GM23248 (cell line): Measurements from ENCODE around the gene CRYAB. TPM values are rescaled to one million over a fixed set of nuclear protein-coding genes. Genes with fewer than 3 reads are reported as not detected.
"Not testable (repeated sequence)": the region's sequence is repeated elsewhere in the genome, so short reads cannot be mapped to it uniquely, and the experiment has no call there.

ENCODE experiments used
- DNase-seq: peaks from one replicate; pipeline ENCODE4 v3.0.0-alpha.2; 2015
- H2AFZ ChIP-seq: fragments of 200-600 bp; sonication (generic); 2 replicates; pipeline ENCODE4 v1.6.1; 2016; ENCODE audit warnings: antibody characterized with exemption
- H3F3A ChIP-seq: fragments of 200-600 bp; sonication (generic); 2 replicates; pipeline ENCODE4 v1.6.1; 2016; ENCODE audit warnings: mild to moderate bottlenecking, antibody characterized with exemption, mixed run types; ENCODE audit not compliant: insufficient read depth
- H3K27ac ChIP-seq: fragments of 200-600 bp; sonication (generic); 2 replicates; pipeline ENCODE4 v1.5.1; 2016; ENCODE audit warnings: mild to moderate bottlenecking
- H3K27me3 ChIP-seq: fragments of 200-600 bp; sonication (generic); replicated peaks from 2 replicates; pipeline ENCODE4 v1.6.1; 2016; ENCODE audit warnings: mild to moderate bottlenecking; ENCODE audit not compliant: insufficient read depth
- H3K36me3 ChIP-seq: fragments of 200-600 bp; sonication (generic); 2 replicates; pipeline ENCODE4 v1.6.1; 2016; ENCODE audit warnings: low read depth, mild to moderate bottlenecking
- H3K4me1 ChIP-seq: fragments of 200-600 bp; sonication (generic); 2 replicates; pipeline ENCODE4 v1.6.1; 2016; ENCODE audit warnings: mild to moderate bottlenecking; ENCODE audit not compliant: insufficient read depth
- H3K4me2 ChIP-seq: fragments of 200-600 bp; sonication (generic); one replicate; pipeline ENCODE4 v1.6.1; 2016; ENCODE audit warnings: mild to moderate bottlenecking; ENCODE audit not compliant: unreplicated experiment
- H3K4me3 ChIP-seq: fragments of 200-600 bp; sonication (generic); 2 replicates; pipeline ENCODE4 v1.5.1; 2016; ENCODE audit warnings: mild to moderate bottlenecking
- H3K79me2 ChIP-seq: fragments of 200-600 bp; sonication (generic); 2 replicates; pipeline ENCODE4 v1.6.1; 2016; ENCODE audit warnings: mild to moderate bottlenecking; ENCODE audit not compliant: insufficient read depth
- H3K9ac ChIP-seq: fragments of 200-600 bp; sonication (generic); 2 replicates; pipeline ENCODE4 v1.6.1; 2016; ENCODE audit warnings: mild to moderate bottlenecking
- H3K9me2 ChIP-seq: fragments of 200-600 bp; sonication (generic); 2 replicates; pipeline ENCODE4 v1.6.1; 2016; ENCODE audit warnings: mixed run types, mild to moderate bottlenecking, moderate library complexity; ENCODE audit not compliant: insufficient read depth
- H3K9me3 ChIP-seq: fragments of 200-600 bp; sonication (generic); one replicate; pipeline ENCODE4 v1.6.1; 2017; ENCODE audit warnings: low read depth
- H4K20me1 ChIP-seq: fragments of 200-600 bp; sonication (generic); 2 replicates; pipeline ENCODE4 v1.6.0; 2016; ENCODE audit not compliant: insufficient read depth
- EZH2 ChIP-seq: fragments of 200-600 bp; sonication (generic); IDR thresholded peaks from 2 replicates; pipeline ENCODE4 v1.6.1; 2018; ENCODE audit warnings: antibody characterized with exemption, mild to moderate bottlenecking; ENCODE audit not compliant: insufficient read depth, poor library complexity, severe bottlenecking
- EZH2phosphoT487 ChIP-seq: fragments of 200-600 bp; sonication (generic); IDR thresholded peaks from 2 replicates; pipeline ENCODE4 v1.6.1; 2018; ENCODE audit warnings: antibody characterized with exemption, moderate library complexity, mild to moderate bottlenecking, low read depth; ENCODE audit not compliant: insufficient read depth
- WGBS, 2 experiments: methylation state at CpG; one replicate each; pipeline ENCODE4 v1.1.6; 2015 to 2017; ENCODE audit warnings: low lambda C conversion rate in 2 of 2, low coverage in 1 of 2; ENCODE audit errors: missing lambda C conversion rate in 2 of 2; 5-methylcytosine and 5-hydroxymethylcytosine counted together
- in situ Hi-C: fragments of 300-500 bp; cut with MboI; formaldehyde crosslinking; loops from 2 replicates; pipeline ENCODE4 v1.15.0; 2020
- polyA plus RNA-seq: library from polyadenylated mRNA; unstranded; fragments of >200 nt; fragmentation: Nextera tagmentation; extraction: Ambion mirVana; gene quantifications from 2 replicates; pipeline ENCODE4 v1.2.1, GENCODE V29; 2016
- total RNA-seq: library from RNA; depleted of rRNA; stranded (reverse); fragments of >200 nt; shearing (Covaris generic); gene quantifications from 2 replicates; pipeline ENCODE4 v1.2.3, GENCODE V29; 2014

Gene CRYAB
- total and polyA plus RNA-seq, 2 experiments from 2014 or later: 91.0 to 455 TPM

GRCh38 chr11:111936040-111936540 is 24.5 kb upstream of the CRYAB start:
- Histone ChIP-seq H2AFZ (peak overlapping the region; percentile 89), H3K9ac (peak overlapping the region; percentile 80), H3F3A (peaks cover 63% of the 10 kb centered on the region), H3K4me2 (peak overlapping the region; percentile 86), H3K79me2 (no peaks in the 10 kb centered on the region), H3K36me3 (no peaks in the 10 kb centered on the region), H3K9me3 (no peaks in the 10 kb centered on the region), H3K4me1 (peaks cover 72% of the 10 kb centered on the region), H4K20me1 (no peaks in the 10 kb centered on the region), H3K4me3 (peak overlapping the region; percentile 79), H3K27me3 (no peaks in the 10 kb centered on the region), H3K9me2 (no peaks in the 10 kb centered on the region), H3K27ac (peak overlapping the region; percentile 15; the same call in 1 of the 2 replicates)
- DNase-seq: peak; percentile 25
- TF ChIP-seq EZH2 (no peak), EZH2phosphoT487 (no peak)
- WGBS, 2 experiments: 64% methylated on average over 3 of the region's 3 CpGs
- in situ Hi-C loops: loop anchor here (10.0 kb wide), 1 partner anchor 59 kb away; no protein-coding TSS in a partner anchor

GRCh38 chr11:111935317-111936039 is 23.9 kb upstream of the CRYAB start:
- Histone ChIP-seq H3K4me3 (no peak overlapping the region), H3K27ac (0 out of 2 replicates have a peak overlapping the region, but pooled peaks have one; percentile 15), H2AFZ (peak overlapping the region; percentile 89), H3K27me3 (no peaks in the 10 kb centered on the region), H3K79me2 (no peaks in the 10 kb centered on the region), H3K9me2 (no peaks in the 10 kb centered on the region), H3K4me1 (peaks cover 72% of the 10 kb centered on the region), H3F3A (peaks cover 62% of the 10 kb centered on the region), H3K9me3 (no peaks in the 10 kb centered on the region), H3K4me2 (peak overlapping the region; percentile 86), H4K20me1 (no peaks in the 10 kb centered on the region), H3K36me3 (no peaks in the 10 kb centered on the region), H3K9ac (peak overlapping the region; percentile 80; the same call in 1 of the 2 replicates)
- TF ChIP-seq EZH2: no peak
- no peak for TF ChIP-seq EZH2phosphoT487
- DNase-seq: peak; percentile 23
- in situ Hi-C loops: loop anchor here (10.0 kb wide), 1 partner anchor 59 kb away; no protein-coding TSS in a partner anchor
- WGBS, 2 experiments: 35 to 44% methylated on average over 4 of the region's 4 CpGs

- Histone ChIP-seq H3K79me2 (no peaks in the 10 kb centered on the region), H2AFZ (no peak overlapping the region), H3K27me3 (no peaks in the 10 kb centered on the region), H3K9me2 (no peaks in the 10 kb centered on the region), H3K4me2 (no peak overlapping the region), H3K9me3 (no peaks in the 10 kb centered on the region), H3K4me1 (peaks cover 68% of the 10 kb centered on the region), H3K27ac (no peak overlapping the region), H3K4me3 (no peak overlapping the region), H3F3A (peaks cover 50% of the 10 kb centered on the region), H4K20me1 (no peaks in the 10 kb centered on the region), H3K36me3 (no peaks in the 10 kb centered on the region), H3K9ac (no peak overlapping the region)
- TF ChIP-seq EZH2phosphoT487 (no peak), EZH2 (no peak)
- in situ Hi-C loops: loop anchor here (10.0 kb wide), 1 partner anchor 60 kb away; no protein-coding TSS in a partner anchor
- no peak for DNase-seq
- 100% methylated on average over 1 of the region's 1 CpG for WGBS, 2 experiments
Observed at GRCh38 chr11:111934306-111934705, 22.7 kb upstream of the CRYAB start.

GRCh38 chr11:111933872-111934271 is 22.3 kb upstream of the CRYAB start:
- no peaks in the 10 kb centered on the region for H3K9me3 ChIP-seq
- no peaks in the 10 kb centered on the region for H3K36me3 ChIP-seq
- H3K4me3 ChIP-seq: no peak overlapping the region
- no peaks in the 10 kb centered on the region for H3K9me2 ChIP-seq
- 21 to 26% methylated on average over 1 of the region's 1 CpG for WGBS, 2 experiments
- peak overlapping the region; percentile 2 for H3K4me2 ChIP-seq
- H3K27me3 ChIP-seq: no peaks in the 10 kb centered on the region
- peak; percentile 42 for DNase-seq
- peaks cover 46% of the 10 kb centered on the region for H3F3A ChIP-seq
- no peaks in the 10 kb centered on the region for H3K79me2 ChIP-seq
- peaks cover 63% of the 10 kb centered on the region for H3K4me1 ChIP-seq
- H4K20me1 ChIP-seq: no peaks in the 10 kb centered on the region
- no peak for TF ChIP-seq EZH2
- no peak for TF ChIP-seq EZH2phosphoT487
- H3K9ac ChIP-seq: no peak overlapping the region
- H3K27ac ChIP-seq: no peak overlapping the region
- no peak overlapping the region for H2AFZ ChIP-seq
- in situ Hi-C loops: loop anchor here (10.0 kb wide), 1 partner anchor 61 kb away; no protein-coding TSS in a partner anchor

- Histone ChIP-seq H3F3A (peaks cover 39% of the 10 kb centered on the region), H3K4me1 (peaks cover 56% of the 10 kb centered on the region)
- H3K4me3 ChIP-seq, H3K9me2 ChIP-seq, H3K36me3 ChIP-seq, DNase-seq, H3K27ac ChIP-seq, H3K9me3 ChIP-seq, H3K27me3 ChIP-seq, H3K9ac ChIP-seq, H2AFZ ChIP-seq, H3K4me2 ChIP-seq, H3K79me2 ChIP-seq, H4K20me1 ChIP-seq: not testable (repeated sequence)
- in situ Hi-C loops: loop anchor here (10.0 kb wide), 1 partner anchor 62 kb away; no protein-coding TSS in a partner anchor
- 93 to 95% methylated on average over 14 of the region's 14 CpGs for WGBS, 2 experiments
Observed at GRCh38 chr11:111933176-111933575, 21.6 kb upstream of the CRYAB start.
